HL-60 (cell line): ENCODE results near the gene IL1RAPL1.

Source experiments
- GABPA ChIP-seq: IDR thresholded peaks from 2 replicates; pipeline ENCODE4 v1.6.1; 2012; ENCODE audit warnings: low read depth
- TF ChIP-seq, protein P1 (sequence below): IDR thresholded peaks from one replicate; pipeline ENCODE4 v1.5.1; 2011; ENCODE audit warnings: low read length, control low read depth, inconsistent platforms; ENCODE audit not compliant: insufficient read depth

DNA sequence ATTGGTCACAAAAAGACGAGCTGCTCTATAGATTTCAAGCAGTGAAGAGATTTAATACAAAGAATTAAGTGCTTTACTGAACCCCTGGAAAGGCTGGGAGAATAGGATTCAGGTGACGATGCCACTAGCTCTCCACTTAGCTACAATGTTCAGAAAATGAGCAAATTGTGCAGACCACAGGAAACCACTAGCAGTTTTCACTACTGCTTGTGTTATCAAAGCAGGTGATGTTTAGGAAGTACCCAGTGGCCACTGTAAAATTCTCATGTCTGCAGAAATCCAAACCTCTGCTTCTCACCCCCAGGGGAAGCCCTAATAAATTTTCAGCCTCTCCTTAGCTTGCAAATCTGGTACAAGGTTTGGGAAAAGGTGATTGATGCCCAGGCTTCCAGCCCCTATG, 165.1 kb downstream of the IL1RAPL1 start:
- TF ChIP-seq, protein P1, sequence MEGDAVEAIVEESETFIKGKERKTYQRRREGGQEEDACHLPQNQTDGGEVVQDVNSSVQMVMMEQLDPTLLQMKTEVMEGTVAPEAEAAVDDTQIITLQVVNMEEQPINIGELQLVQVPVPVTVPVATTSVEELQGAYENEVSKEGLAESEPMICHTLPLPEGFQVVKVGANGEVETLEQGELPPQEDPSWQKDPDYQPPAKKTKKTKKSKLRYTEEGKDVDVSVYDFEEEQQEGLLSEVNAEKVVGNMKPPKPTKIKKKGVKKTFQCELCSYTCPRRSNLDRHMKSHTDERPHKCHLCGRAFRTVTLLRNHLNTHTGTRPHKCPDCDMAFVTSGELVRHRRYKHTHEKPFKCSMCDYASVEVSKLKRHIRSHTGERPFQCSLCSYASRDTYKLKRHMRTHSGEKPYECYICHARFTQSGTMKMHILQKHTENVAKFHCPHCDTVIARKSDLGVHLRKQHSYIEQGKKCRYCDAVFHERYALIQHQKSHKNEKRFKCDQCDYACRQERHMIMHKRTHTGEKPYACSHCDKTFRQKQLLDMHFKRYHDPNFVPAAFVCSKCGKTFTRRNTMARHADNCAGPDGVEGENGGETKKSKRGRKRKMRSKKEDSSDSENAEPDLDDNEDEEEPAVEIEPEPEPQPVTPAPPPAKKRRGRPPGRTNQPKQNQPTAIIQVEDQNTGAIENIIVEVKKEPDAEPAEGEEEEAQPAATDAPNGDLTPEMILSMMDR = no peak
- no peak for TF ChIP-seq GABPA
